HepG2 (cell line): ENCODE data around the gene LSR. TPM values are rescaled to one million over a fixed set of nuclear protein-coding genes. Genes with fewer than 3 reads are reported as not detected.

Experiments
- BRF2 ChIP-seq: sonication (generic); formaldehyde crosslinking; IDR thresholded peaks from 2 replicates; pipeline ENCODE4 v1.8.1; 2022; ENCODE audit warnings: mild to moderate bottlenecking, missing genetic modification reagents
- HOXA7 ChIP-seq: sonication (generic); formaldehyde crosslinking; IDR thresholded peaks from 2 replicates; pipeline ENCODE4 v1.8.1; 2022; ENCODE audit warnings: mild to moderate bottlenecking, missing genetic modification reagents, moderate library complexity
- NBN ChIP-seq: fragments of 450-650 bp; conservative IDR thresholded peaks from 2 replicates; pipeline ENCODE4 v1.6.1; 2017
- PAX8 ChIP-seq: sonication (generic); formaldehyde crosslinking; IDR thresholded peaks from 2 replicates; pipeline ENCODE4 v1.8.0; 2022; ENCODE audit warnings: mild to moderate bottlenecking, missing genetic modification reagents, borderline replicate concordance
- THAP7 ChIP-seq: sonication (generic); formaldehyde crosslinking; IDR thresholded peaks from 2 replicates; pipeline ENCODE4 v1.8.1; 2023; ENCODE audit warnings: mild to moderate bottlenecking, missing genetic modification reagents
- ZBTB2 ChIP-seq: sonication (generic); formaldehyde crosslinking; IDR thresholded peaks from 2 replicates; pipeline ENCODE4 v1.8.0; 2022; ENCODE audit warnings: low read depth, missing genetic modification reagents
- ZBTB37 ChIP-seq: sonication (generic); formaldehyde crosslinking; IDR thresholded peaks from 2 replicates; pipeline ENCODE4 v1.4.0; 2020; ENCODE audit warnings: mild to moderate bottlenecking, missing genetic modification reagents
- ZBTB40 ChIP-seq, 2 experiments: fragments of 450-650 bp in 1 of 2; sonication (generic) in 1 of 2; formaldehyde crosslinking in 1 of 2; IDR thresholded peaks; 2 replicates each; pipeline versions ENCODE4 v1.6.1 to v1.8.0; 2016 to 2022; ENCODE audit warnings: antibody characterized with exemption in 1 of 2, mild to moderate bottlenecking in 1 of 2, missing genetic modification reagents in 1 of 2
- ZFP36 ChIP-seq: fragments of 150-350 bp; IDR thresholded peaks from 2 replicates; pipeline ENCODE4 v1.6.1; 2018; ENCODE audit warnings: borderline replicate concordance, low read length, low read depth; ENCODE audit not compliant: partially characterized antibody
- ZNF460 ChIP-seq: sonication (generic); formaldehyde crosslinking; IDR thresholded peaks from 2 replicates; pipeline ENCODE4 v1.5.1; 2020; ENCODE audit warnings: missing genetic modification reagents, mild to moderate bottlenecking, borderline replicate concordance
- ZNF749 ChIP-seq: sonication (generic); formaldehyde crosslinking; IDR thresholded peaks from 2 replicates; pipeline ENCODE4 v1.8.0; 2022; ENCODE audit warnings: mild to moderate bottlenecking, missing genetic modification reagents, moderate library complexity, borderline replicate concordance
- ZNF839 ChIP-seq: sonication (generic); formaldehyde crosslinking; IDR thresholded peaks from 2 replicates; pipeline ENCODE4 v1.4.0; 2020; ENCODE audit warnings: missing genetic modification reagents, mild to moderate bottlenecking, borderline replicate concordance
- polyA plus RNA-seq, 8 experiments: library from polyadenylated mRNA; depleted of rRNA in 3 of 8; stranded (reverse) in 7 of 8; unstranded in 1 of 8; fragments of >200 nt; fragmentation: Illumina TruSeq in 4 of 8; extraction: Trizol in 4 of 8; gene quantifications; 2 replicates each; pipeline versions ENCODE4 v1.2.1 to v1.2.3, GENCODE V29; 2011 to 2016; ENCODE audit warnings: low read depth in 4 of 8, missing spikeins in 1 of 8, mixed read lengths in 1 of 8; ENCODE audit not compliant: insufficient read depth in 1 of 8
- total RNA-seq, 5 experiments: library from RNA; depleted of rRNA; stranded (reverse); fragments of >200 nt; fragmentation: Illumina TruSeq; extraction: Trizol; gene quantifications; 2 replicates each; pipeline ENCODE4 v1.2.3, GENCODE V29; 2016; ENCODE audit warnings: low read depth in 1 of 5

Gene LSR
- total and polyA plus RNA-seq, 2 of the 13 experiments (the other 11 are each of a cell fraction or from before 2014, with no cell fraction given): 29.2 to 79.2 TPM

- TF ChIP-seq ZBTB40 (IDR thresholded peaks at IDR 0.05) (peak; percentile 17; the same call in 1 of the 2 replicates), ZBTB40 (CRISPR knock-in tag; IDR thresholded peaks at IDR 0.05) (peak; percentile 71), BRF2 (0 out of 2 replicates have a peak, but pooled peaks have one; percentile 47), THAP7 (CRISPR knock-in tag) (peak; percentile 85; the same call in 1 of the 2 replicates), ZNF460 (CRISPR knock-in tag) (no peak), ZBTB2 (CRISPR knock-in tag) (peak; percentile 77), NBN (no peak), ZBTB37 (CRISPR knock-in tag) (0 out of 2 replicates have a peak, but pooled peaks have one; percentile 42), PAX8 (CRISPR knock-in tag) (0 out of 2 replicates have a peak, but pooled peaks have one; percentile 44), ZNF749 (CRISPR knock-in tag) (no peak; the same call in 1 of the 2 replicates), HOXA7 (CRISPR knock-in tag) (no peak; the same call in 1 of the 2 replicates), ZFP36 (no peak), ZNF839 (peak; percentile 68)
These were observed at the start of gene LSR (continued) for GRCh38 chr19:35248310-35249145.
